MCF 10A (cell line): ENCODE results near the gene IFFO2. TPM values are rescaled to one million over a fixed set of nuclear protein-coding genes. Genes with fewer than 3 reads are reported as not detected.
A peak's percentile ranks its signal among the peaks of the same experiment; 100 is the strongest.

Source experiments
- BruUV-seq: library from RNA; stranded (reverse); fragments of 400-500 nt; replicated peaks from 2 replicates; lab custom pipeline; 2021; lab: Mats Ljungman, UMichigan
- CTCF ChIA-PET: fragments of 300-600 bp; sonication (Branson Sonifier 250); formaldehyde crosslinking; extraction: SDS; loops from one replicate; lab custom pipeline; 2021; ENCODE audit warnings: antibody characterized with exemption, inconsistent platforms; lab: Yijun Ruan, JAX
- POLR2A ChIA-PET: fragments of 300-600, 350-650 bp; sonication (Branson Sonifier 250); formaldehyde crosslinking; extraction: SDS; loops from one replicate; lab custom pipeline; 2020; ENCODE audit warnings: antibody characterized with exemption, inconsistent platforms; lab: Yijun Ruan, JAX
- DNase-seq: peaks from one replicate; pipeline ENCODE4 v3.0.0-alpha.2; 2018; ENCODE audit not compliant: unreplicated experiment
- H3K27ac Mint-ChIP-seq: one replicate; pipeline ENCODE4 v1.8.0; 2022; ENCODE audit warnings: mild to moderate bottlenecking, low read depth, mixed read lengths; ENCODE audit not compliant: unreplicated experiment
- H3K27me3 Mint-ChIP-seq: one replicate; pipeline ENCODE4 v1.8.0; 2022; ENCODE audit warnings: mixed read lengths; ENCODE audit not compliant: insufficient read depth, unreplicated experiment
- H3K36me3 Mint-ChIP-seq: one replicate; pipeline ENCODE4 v1.8.0; 2022; ENCODE audit warnings: mild to moderate bottlenecking, moderate library complexity, mixed read lengths; ENCODE audit not compliant: insufficient read depth, unreplicated experiment
- H3K4me1 Mint-ChIP-seq: one replicate; pipeline ENCODE4 v1.8.0; 2022; ENCODE audit warnings: mixed read lengths; ENCODE audit not compliant: insufficient read depth, unreplicated experiment
- H3K4me3 Mint-ChIP-seq: one replicate; pipeline ENCODE4 v1.8.0; 2022; ENCODE audit warnings: mild to moderate bottlenecking, moderate library complexity, mixed read lengths; ENCODE audit not compliant: unreplicated experiment
- H3K9me3 Mint-ChIP-seq: one replicate; pipeline ENCODE4 v1.8.0; 2022; ENCODE audit warnings: mixed read lengths; ENCODE audit not compliant: unreplicated experiment
- CTCF ChIP-seq: fragments of 200-600 bp; IDR thresholded peaks from one replicate; pipeline ENCODE4 v1.8.0; 2022; ENCODE audit warnings: antibody characterized with exemption, mild to moderate bottlenecking; ENCODE audit not compliant: unreplicated experiment
- intact Hi-C: fragments of 100-400 bp; cut with micrococcal nuclease; formaldehyde crosslinking; loops from 2 replicates; pipeline ENCODE4 v1.14.1; 2022
- total RNA-seq: library from RNA; stranded (reverse); gene quantifications from 2 replicates; pipeline ENCODE4 v1.2.3, GENCODE V29; 2022

The IFFO2 gene
- total RNA-seq, 1 experiment from 2014 or later, result 21.0 TPM

DNA sequence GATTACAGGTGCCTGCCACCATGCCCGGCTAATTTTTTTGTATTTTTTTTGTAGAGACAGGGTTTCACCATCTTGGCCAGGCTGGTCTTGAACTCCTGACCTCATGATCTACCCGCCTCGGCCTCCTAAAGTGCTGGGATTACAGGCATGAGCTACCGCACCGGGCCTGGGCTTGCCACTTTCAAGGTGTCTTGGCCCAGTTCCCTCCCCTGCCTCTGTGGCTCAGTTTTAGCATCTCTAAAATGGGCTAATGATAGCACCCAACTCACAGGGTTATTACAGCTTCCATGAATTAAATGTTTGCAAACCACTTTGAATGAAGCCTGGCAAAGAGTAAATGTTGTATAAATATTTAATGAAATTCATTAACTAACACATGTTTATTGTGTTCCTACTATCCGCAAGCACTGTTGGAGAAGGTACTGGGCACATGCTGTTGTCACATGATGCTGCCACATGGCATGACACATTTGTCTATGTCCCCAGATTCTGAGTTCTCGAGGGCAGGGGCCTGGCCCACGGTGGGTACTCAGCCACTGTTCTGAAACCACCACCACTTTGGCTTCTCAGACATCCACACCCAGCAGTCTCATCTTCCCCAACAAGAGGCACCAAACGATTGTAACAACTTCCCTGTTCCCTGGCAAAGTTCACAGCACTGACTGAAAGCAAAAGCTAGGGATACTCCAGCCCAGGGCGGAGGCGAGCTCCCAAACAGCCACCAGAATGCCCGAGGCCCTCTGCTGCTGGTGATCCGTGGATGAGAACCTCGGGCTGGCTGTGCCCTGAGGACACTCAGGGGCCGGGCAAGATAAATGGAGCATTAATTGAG, 9.7 kb downstream of the IFFO2 start:
- H3K36me3 Mint-ChIP-seq, result peaks cover 14% of the 10 kb centered on the region
- TF ChIP-seq CTCF, result no peak
- peaks cover 49% of the 10 kb centered on the region for H3K4me1 Mint-ChIP-seq
- H3K4me3 Mint-ChIP-seq, result no peak overlapping the region
- intact Hi-C loops, result no loop called here
- ChIA-PET CTCF (interaction anchor here (0.8 to 1.5 kb wide), 3 partner anchors 34 to 149 kb away, joined by 3 to 4 read pairs (median 3); no protein-coding TSS in a partner anchor), POLR2A (interaction anchor here (1.5 kb wide), 1 partner anchor 10 kb away, joined by 7 read pairs; the partner anchor contains the start of gene IFFO2)
- no TSS peak for BruUV-seq
- no peak for DNase-seq
- no peaks in the 10 kb centered on the region for H3K9me3 Mint-ChIP-seq
- no peaks in the 10 kb centered on the region for H3K27me3 Mint-ChIP-seq
- peak overlapping the region; percentile 19 for H3K27ac Mint-ChIP-seq

GRCh38 chr1:18945401-18945849, 11.1 kb downstream of the IFFO2 start:
- no peak for TF ChIP-seq CTCF
- Mint-ChIP-seq H3K9me3 (no peaks in the 10 kb centered on the region), H3K27ac (no peak overlapping the region), H3K4me3 (no peak overlapping the region), H3K36me3 (peaks cover 14% of the 10 kb centered on the region), H3K27me3 (no peaks in the 10 kb centered on the region), H3K4me1 (peaks cover 53% of the 10 kb centered on the region)
- intact Hi-C loops, result no loop called here
- POLR2A ChIA-PET, result interaction anchor here (1.2 to 1.5 kb wide), 2 partner anchors 11 to 20 kb away, joined by 3 to 7 read pairs; partner anchors contain the start of gene IFFO2
- BruUV-seq, result no TSS peak
- DNase-seq, result no peak
- CTCF ChIA-PET, result interaction anchor here (1.5 kb wide), 1 partner anchor 32 kb away, joined by 3 read pairs; no protein-coding TSS in a partner anchor

DNA sequence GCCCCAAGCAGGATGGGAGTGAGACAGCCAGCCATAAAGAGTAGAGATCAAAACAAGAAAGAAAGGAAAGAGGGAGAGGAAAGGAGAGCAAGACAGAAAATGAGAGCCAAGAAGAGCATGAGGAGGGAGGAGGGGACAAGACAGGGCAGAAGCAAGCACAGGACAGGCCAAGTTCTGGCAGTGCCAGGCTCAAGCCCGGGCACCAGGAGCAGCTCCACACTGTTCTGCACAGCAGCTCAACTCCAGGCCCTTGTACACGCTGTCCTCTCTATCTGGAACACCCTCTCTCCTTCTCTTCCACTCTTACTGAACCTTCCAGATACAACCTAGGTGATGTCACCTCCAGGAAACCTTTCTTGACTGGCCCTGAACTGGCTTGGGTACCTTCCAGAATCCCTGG, 11.7 kb downstream of the IFFO2 start:
- no TSS peak for BruUV-seq
- intact Hi-C loops, result no loop called here
- ChIA-PET CTCF (interaction anchor here (1.6 kb wide), 1 partner anchor 130 kb away, joined by 6 read pairs; no protein-coding TSS in a partner anchor), POLR2A (interaction anchor here (1.2 kb wide), 1 partner anchor 21 kb away, joined by 3 read pairs; no protein-coding TSS in a partner anchor)
- no peak for DNase-seq
- TF ChIP-seq CTCF, result no peak
- Mint-ChIP-seq H3K4me3 (no peak overlapping the region), H3K27ac (no peak overlapping the region), H3K4me1 (peaks cover 53% of the 10 kb centered on the region), H3K36me3 (peaks cover 11% of the 10 kb centered on the region), H3K27me3 (no peaks in the 10 kb centered on the region), H3K9me3 (no peaks in the 10 kb centered on the region)
